GM12878 (cell line): ENCODE data around the gene RBM4. TPM values are rescaled to one million over a fixed set of nuclear protein-coding genes. Genes with fewer than 3 reads are reported as not detected.
A peak's percentile ranks its signal among the peaks of the same experiment; 100 is the strongest.

Experiments used
- BCLAF1 ChIP-seq: fragments of 450-650 bp; IDR thresholded peaks from 2 replicates; pipeline ENCODE4 v1.6.1; 2017; ENCODE audit warnings: antibody characterized with exemption, mild to moderate bottlenecking, moderate library complexity
- CEBPB ChIP-seq, 2 experiments: fragments of 150-350 bp in 1 of 2; IDR thresholded peaks; 2 replicates each; pipeline ENCODE4 v1.6.1; 2012 to 2014; ENCODE audit warnings: low read depth in 2 of 2, low read length in 2 of 2, borderline replicate concordance in 1 of 2, inconsistent platforms in 1 of 2
- DPF2 ChIP-seq: fragments of 450-650 bp; IDR thresholded peaks from 2 replicates; pipeline ENCODE4 v1.6.1; 2017; ENCODE audit warnings: mild to moderate bottlenecking
- FOXK2 ChIP-seq: fragments of 450-650 bp; IDR thresholded peaks from 2 replicates; pipeline ENCODE4 v1.6.1; 2017; ENCODE audit warnings: mild to moderate bottlenecking, moderate library complexity
- JUND ChIP-seq: IDR thresholded peaks from 2 replicates; pipeline ENCODE4 v1.6.1; 2012; ENCODE audit warnings: low read depth, mild to moderate bottlenecking, low read length, improper control_type of control experiment, moderate library complexity
- KAT2A ChIP-seq: conservative IDR thresholded peaks from 2 replicates; pipeline ENCODE4 v1.6.1; 2011; ENCODE audit warnings: low read depth, low read length; ENCODE audit not compliant: control insufficient read depth
- NR2C1 ChIP-seq: fragments of 450-650 bp; IDR thresholded peaks from 2 replicates; pipeline ENCODE4 v1.6.1; 2017; ENCODE audit warnings: antibody characterized with exemption, mild to moderate bottlenecking, moderate library complexity
- NR2F1 ChIP-seq: fragments of 450-650 bp; conservative IDR thresholded peaks from 2 replicates; pipeline ENCODE4 v1.6.1; 2017; ENCODE audit warnings: mild to moderate bottlenecking
- PAX5 ChIP-seq: IDR thresholded peaks from 2 replicates; pipeline ENCODE4 v1.6.1; 2011; ENCODE audit warnings: low read depth, low read length, borderline replicate concordance
- POLR2A ChIP-seq: IDR thresholded peaks from 2 replicates; pipeline ENCODE4 v1.6.1; 2011; ENCODE audit warnings: low read depth, mild to moderate bottlenecking, low read length
- POU2F2 ChIP-seq: IDR thresholded peaks from 3 replicates; pipeline ENCODE4 v1.6.1; 2011; ENCODE audit warnings: low read depth, mild to moderate bottlenecking, low read length, borderline replicate concordance
- RBBP5 ChIP-seq: fragments of 200-600 bp; sonication (generic); conservative IDR thresholded peaks from 2 replicates; pipeline ENCODE4 v1.6.1; 2016
- RELB ChIP-seq: fragments of 450-650 bp; IDR thresholded peaks from 2 replicates; pipeline ENCODE4 v1.6.1; 2017; ENCODE audit warnings: low read depth, mild to moderate bottlenecking, moderate library complexity
- SMC3 ChIP-seq: IDR thresholded peaks from 2 replicates; pipeline ENCODE4 v1.6.1; 2011; ENCODE audit warnings: low read length, improper control_type of control experiment, borderline replicate concordance
- SPI1 ChIP-seq: IDR thresholded peaks from 2 replicates; pipeline ENCODE4 v1.6.1; 2011; ENCODE audit warnings: low read depth, mild to moderate bottlenecking, low read length, moderate library complexity, borderline replicate concordance; ENCODE audit not compliant: insufficient read depth
- SUZ12 ChIP-seq: fragments of 200-600 bp; sonication (generic); IDR thresholded peaks from one replicate; pipeline ENCODE4 v1.6.1; 2018; ENCODE audit warnings: antibody characterized with exemption, mild to moderate bottlenecking; ENCODE audit not compliant: unreplicated experiment
- USF2 ChIP-seq: IDR thresholded peaks from 2 replicates; pipeline ENCODE4 v1.6.1; 2011; ENCODE audit warnings: low read depth, low read length, improper control_type of control experiment, borderline replicate concordance
- ZBED1 ChIP-seq: IDR thresholded peaks from 2 replicates; pipeline ENCODE4 v1.6.1; 2016; ENCODE audit warnings: borderline replicate concordance
- ZBTB33 ChIP-seq: fragments of 450-650 bp; IDR thresholded peaks from 2 replicates; pipeline ENCODE4 v1.6.1; 2017; ENCODE audit warnings: mild to moderate bottlenecking
- ZNF622 ChIP-seq: fragments of 450-650 bp; IDR thresholded peaks from 2 replicates; pipeline ENCODE4 v1.6.1; 2017; ENCODE audit warnings: mild to moderate bottlenecking, inconsistent platforms
- ZNF687 ChIP-seq: fragments of 450-650 bp; IDR thresholded peaks from 2 replicates; pipeline ENCODE4 v1.6.1; 2017; ENCODE audit warnings: mild to moderate bottlenecking, moderate library complexity
- polyA plus RNA-seq, 11 experiments: library from polyadenylated mRNA; depleted of rRNA in 4 of 11; unstranded in 6 of 11; stranded (reverse) in 5 of 11; fragments of >200 nt; fragmentation: Nextera tagmentation in 4 of 11; fragmentation: Illumina TruSeq in 1 of 11; extraction: Ambion mirVana in 4 of 11; extraction: Trizol in 1 of 11; gene quantifications; 1 replicate in 1 of 11; 2 replicates in 10 of 11; pipeline versions ENCODE4 v1.2.1 to v1.2.3, GENCODE V29; 2011 to 2016; ENCODE audit warnings: inconsistent platforms in 2 of 11, missing spikeins in 2 of 11, low read depth in 1 of 11
- total RNA-seq, 4 experiments: library from RNA; depleted of rRNA in 3 of 4; stranded (reverse); fragments of >200 nt in 3 of 4; fragmentation: Illumina TruSeq in 1 of 4; extraction: Trizol in 1 of 4; gene quantifications; 2 replicates each; pipeline versions ENCODE4 v1.2.1 to v1.2.3, GENCODE V29; 2013 to 2021

The RBM4 gene
- total and polyA plus RNA-seq, 10 of the 15 experiments (the other 5 are each of a cell fraction or from before 2014, with no cell fraction given) = 105 to 224 (median 138) TPM

- TF ChIP-seq NR2F1 (no peak), NR2C1 (no peak), DPF2 (no peak), BCLAF1 (no peak), ZNF622 (no peak), SMC3 (no peak), SPI1 (peak; percentile 17; the same call in 1 of the 2 replicates), RBBP5 (no peak), KAT2A (no peak), CEBPB (IDR thresholded peaks at IDR 0.05; ENCODE audit: borderline replicate concordance in 1 of 2, low read depth in 2 of 2, low read length in 2 of 2) (no peak), ZBED1 (no peak), PAX5 (no peak), RELB (peak; percentile 54; the same call in 1 of the 2 replicates), USF2 (no peak), ZBTB33 (no peak), SUZ12 (no peak), POLR2A (no peak), POU2F2 (no peak), FOXK2 (peak; percentile 65), ZNF687 (no peak), JUND (no peak)
Observed at GRCh38 chr11:66593303-66593635, 45.2 kb upstream of the RBM4 start (continued).
